Measurements from ENCODE around the gene ART1. TPM values are rescaled to one million over a fixed set of nuclear protein-coding genes. Genes with fewer than 3 reads are reported as not detected.

Gene ART1
- total and polyA plus RNA-seq, 4 donors, result not detected

DNA sequence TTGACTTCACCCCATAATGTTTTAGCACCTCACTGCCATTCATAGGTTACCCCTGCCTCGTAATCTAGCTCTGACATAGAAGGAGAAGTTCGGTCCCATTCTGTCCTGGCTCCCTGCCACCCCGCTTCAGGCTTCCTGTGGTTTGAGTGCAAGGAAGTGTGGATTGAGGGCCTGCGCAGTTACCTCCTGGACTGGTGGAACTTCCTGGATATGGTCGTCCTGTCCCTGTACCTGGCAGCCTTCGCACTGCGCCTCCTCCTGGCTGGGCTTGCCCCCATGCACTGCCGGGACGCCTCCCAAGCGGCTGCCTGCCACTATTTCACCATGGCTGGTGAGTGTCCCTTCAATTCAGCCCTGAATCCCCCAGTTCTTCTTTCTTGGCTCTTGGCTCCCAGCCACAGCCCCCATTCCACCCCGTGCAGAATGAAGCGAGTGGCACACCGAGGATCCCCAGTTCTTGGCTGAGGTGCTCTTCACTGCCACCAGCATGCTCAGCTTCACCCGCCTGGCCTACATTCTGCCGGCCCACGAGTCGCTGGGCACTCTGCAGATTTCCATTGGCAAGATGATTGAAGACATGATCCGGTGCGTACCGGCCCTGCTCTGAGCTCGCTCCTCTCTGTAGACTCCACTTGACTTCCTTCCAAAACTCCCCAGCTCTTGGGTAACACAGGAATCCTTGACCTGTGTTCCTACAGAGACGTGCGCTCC is 18.5 kb upstream of the ART1 start (continued):
- TF ChIP-seq CTCF (IDR thresholded peaks at IDR 0.05; ENCODE audit: low read depth, low read length, missing input control), result no peak

DNA sequence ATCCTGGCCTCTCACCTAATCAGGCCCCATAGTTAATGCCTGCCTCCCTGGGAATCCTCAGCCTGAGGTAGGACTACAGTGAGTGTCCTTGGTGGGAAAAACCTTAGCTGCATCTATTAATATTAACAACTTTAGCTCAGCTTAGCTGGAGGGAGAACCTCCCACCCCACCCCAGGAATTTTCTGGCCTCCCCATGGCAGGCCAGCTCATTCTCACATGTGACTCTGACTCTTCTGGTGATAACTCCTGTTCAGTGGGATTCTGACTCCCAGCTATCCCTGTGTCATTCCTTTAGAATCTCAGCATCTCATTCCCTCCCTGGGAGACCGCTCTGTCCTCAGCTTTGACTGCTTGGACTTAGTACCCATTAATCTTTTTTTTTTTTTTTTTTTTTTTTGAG is 17.6 kb upstream of the ART1 start:
- WGBS, result 97% methylated on average over 1 of the region's 1 CpG
- H3K9ac ChIP-seq (ENCODE audit: low read depth in 1 of 2, low read length in 2 of 2), result no peak overlapping the region
- DNase-seq (ENCODE audit: low spot score), result no peak

GRCh38 chr11:3631331-3631730 is 13.6 kb upstream of the ART1 start:
- Histone ChIP-seq H3K4me3 (ENCODE audit: low read depth in 1 of 3, low read length in 3 of 3) (no peak overlapping the region), H3K9ac (ENCODE audit: low read depth in 1 of 2, low read length in 2 of 2) (no peak overlapping the region), H3K36me3 (ENCODE audit: control insufficient read depth in 4 of 4, insufficient read depth in 3 of 4, low read depth in 1 of 4, low read length in 3 of 4) (no peaks in the 10 kb centered on the region), H3K27ac (ENCODE audit: low read depth in 1 of 2, low read length in 2 of 2) (no peak overlapping the region), H3K27me3 (ENCODE audit: control insufficient read depth in 4 of 4, insufficient read depth in 4 of 4, low read length in 3 of 4) (no peaks in the 10 kb centered on the region), H3K9me3 (ENCODE audit: control insufficient read depth in 4 of 4, low read length in 3 of 4) (no peaks in the 10 kb centered on the region), H3K4me1 (ENCODE audit: control insufficient read depth in 4 of 4, insufficient read depth in 4 of 4, low read length in 3 of 4) (no peaks in the 10 kb centered on the region)
- TF ChIP-seq HNF4A (conservative IDR thresholded peaks at IDR 0.05) (no peak), RXRA (IDR thresholded peaks at IDR 0.05) (no peak), JUND (IDR thresholded peaks at IDR 0.05) (no peak), YY1 (IDR thresholded peaks at IDR 0.05) (no peak), HNF4G (IDR thresholded peaks at IDR 0.05) (no peak), EGR1 (IDR thresholded peaks at IDR 0.05; ENCODE audit: low read depth in 2 of 2) (no peak), SP1 (IDR thresholded peaks at IDR 0.05) (no peak), RAD21 (IDR thresholded peaks at IDR 0.05) (no peak), ATF3 (IDR thresholded peaks at IDR 0.05) (no peak), TAF1 (conservative IDR thresholded peaks at IDR 0.05) (no peak), MAX (IDR thresholded peaks at IDR 0.05) (no peak), CTCF (IDR thresholded peaks at IDR 0.05; ENCODE audit: low read depth, low read length, missing input control) (no peak), GABPA (IDR thresholded peaks at IDR 0.05 in 1 of 2, conservative IDR thresholded peaks at IDR 0.05 in 1 of 2) (no peak), FOXA2 (IDR thresholded peaks at IDR 0.05) (no peak), NR2F2 (IDR thresholded peaks at IDR 0.05) (no peak), FOXA1 (IDR thresholded peaks at IDR 0.05) (no peak)
- TF ChIP-seq, protein P1, sequence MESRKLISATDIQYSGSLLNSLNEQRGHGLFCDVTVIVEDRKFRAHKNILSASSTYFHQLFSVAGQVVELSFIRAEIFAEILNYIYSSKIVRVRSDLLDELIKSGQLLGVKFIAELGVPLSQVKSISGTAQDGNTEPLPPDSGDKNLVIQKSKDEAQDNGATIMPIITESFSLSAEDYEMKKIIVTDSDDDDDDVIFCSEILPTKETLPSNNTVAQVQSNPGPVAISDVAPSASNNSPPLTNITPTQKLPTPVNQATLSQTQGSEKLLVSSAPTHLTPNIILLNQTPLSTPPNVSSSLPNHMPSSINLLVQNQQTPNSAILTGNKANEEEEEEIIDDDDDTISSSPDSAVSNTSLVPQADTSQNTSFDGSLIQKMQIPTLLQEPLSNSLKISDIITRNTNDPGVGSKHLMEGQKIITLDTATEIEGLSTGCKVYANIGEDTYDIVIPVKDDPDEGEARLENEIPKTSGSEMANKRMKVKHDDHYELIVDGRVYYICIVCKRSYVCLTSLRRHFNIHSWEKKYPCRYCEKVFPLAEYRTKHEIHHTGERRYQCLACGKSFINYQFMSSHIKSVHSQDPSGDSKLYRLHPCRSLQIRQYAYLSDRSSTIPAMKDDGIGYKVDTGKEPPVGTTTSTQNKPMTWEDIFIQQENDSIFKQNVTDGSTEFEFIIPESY (IDR thresholded peaks at IDR 0.05), result no peak
- TF ChIP-seq, protein P2, sequence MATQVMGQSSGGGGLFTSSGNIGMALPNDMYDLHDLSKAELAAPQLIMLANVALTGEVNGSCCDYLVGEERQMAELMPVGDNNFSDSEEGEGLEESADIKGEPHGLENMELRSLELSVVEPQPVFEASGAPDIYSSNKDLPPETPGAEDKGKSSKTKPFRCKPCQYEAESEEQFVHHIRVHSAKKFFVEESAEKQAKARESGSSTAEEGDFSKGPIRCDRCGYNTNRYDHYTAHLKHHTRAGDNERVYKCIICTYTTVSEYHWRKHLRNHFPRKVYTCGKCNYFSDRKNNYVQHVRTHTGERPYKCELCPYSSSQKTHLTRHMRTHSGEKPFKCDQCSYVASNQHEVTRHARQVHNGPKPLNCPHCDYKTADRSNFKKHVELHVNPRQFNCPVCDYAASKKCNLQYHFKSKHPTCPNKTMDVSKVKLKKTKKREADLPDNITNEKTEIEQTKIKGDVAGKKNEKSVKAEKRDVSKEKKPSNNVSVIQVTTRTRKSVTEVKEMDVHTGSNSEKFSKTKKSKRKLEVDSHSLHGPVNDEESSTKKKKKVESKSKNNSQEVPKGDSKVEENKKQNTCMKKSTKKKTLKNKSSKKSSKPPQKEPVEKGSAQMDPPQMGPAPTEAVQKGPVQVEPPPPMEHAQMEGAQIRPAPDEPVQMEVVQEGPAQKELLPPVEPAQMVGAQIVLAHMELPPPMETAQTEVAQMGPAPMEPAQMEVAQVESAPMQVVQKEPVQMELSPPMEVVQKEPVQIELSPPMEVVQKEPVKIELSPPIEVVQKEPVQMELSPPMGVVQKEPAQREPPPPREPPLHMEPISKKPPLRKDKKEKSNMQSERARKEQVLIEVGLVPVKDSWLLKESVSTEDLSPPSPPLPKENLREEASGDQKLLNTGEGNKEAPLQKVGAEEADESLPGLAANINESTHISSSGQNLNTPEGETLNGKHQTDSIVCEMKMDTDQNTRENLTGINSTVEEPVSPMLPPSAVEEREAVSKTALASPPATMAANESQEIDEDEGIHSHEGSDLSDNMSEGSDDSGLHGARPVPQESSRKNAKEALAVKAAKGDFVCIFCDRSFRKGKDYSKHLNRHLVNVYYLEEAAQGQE (IDR thresholded peaks at IDR 0.05), result no peak
- WGBS, result 90% methylated on average over 4 of the region's 4 CpGs
- no peak for DNase-seq (ENCODE audit: low spot score)

More for the DNA sequence above, 17.6 kb upstream of the ART1 start:
- no peak overlapping the region for H3K27ac ChIP-seq (ENCODE audit: low read depth in 1 of 2, low read length in 2 of 2)
- H3K27me3 ChIP-seq (ENCODE audit: control insufficient read depth in 4 of 4, insufficient read depth in 4 of 4, low read length in 3 of 4), result no peaks in the 10 kb centered on the region
- no peaks in the 10 kb centered on the region for H3K9me3 ChIP-seq (ENCODE audit: control insufficient read depth in 4 of 4, low read length in 3 of 4)
- no peaks in the 10 kb centered on the region for H3K36me3 ChIP-seq (ENCODE audit: control insufficient read depth in 4 of 4, insufficient read depth in 3 of 4, low read depth in 1 of 4, low read length in 3 of 4)
- no peaks in the 10 kb centered on the region for H3K4me1 ChIP-seq (ENCODE audit: control insufficient read depth in 4 of 4, insufficient read depth in 4 of 4, low read length in 3 of 4)
- no peak overlapping the region for H3K4me3 ChIP-seq (ENCODE audit: low read depth in 1 of 3, low read length in 3 of 3)
- TF ChIP-seq EGR1 (IDR thresholded peaks at IDR 0.05; ENCODE audit: low read depth in 2 of 2) (no peak), YY1 (IDR thresholded peaks at IDR 0.05) (no peak), ATF3 (IDR thresholded peaks at IDR 0.05) (no peak), TAF1 (conservative IDR thresholded peaks at IDR 0.05) (no peak), NR2F2 (IDR thresholded peaks at IDR 0.05) (no peak), HNF4A (conservative IDR thresholded peaks at IDR 0.05) (no peak)
